ENCODE data around the gene MNT. TPM values are rescaled to one million over a fixed set of nuclear protein-coding genes. Genes with fewer than 3 reads are reported as not detected.

MNT gene
- polyA plus RNA-seq, 1 donor from 2014 or later: 1.6 TPM

GRCh38 chr17:2361010-2361760, 39.7 kb downstream of the MNT start:
- Mint-ChIP-seq H3K9me3 (no peaks in the 10 kb centered on the region), H3K4me3 (no peak overlapping the region), H3K27me3 (no peaks in the 10 kb centered on the region), H3K27ac (no peak overlapping the region), H3K36me3 (no peaks in the 10 kb centered on the region), H3K4me1 (peaks cover 0 to 2% (median 0%) of the 10 kb centered on the region in 3 donors)

GRCh38 chr17:2357931-2358434, 42.9 kb downstream of the MNT start:
- Mint-ChIP-seq H3K27me3 (no peaks in the 10 kb centered on the region), H3K36me3 (no peaks in the 10 kb centered on the region), H3K4me1 (peaks cover 0 to 7% (median 7%) of the 10 kb centered on the region in 3 donors), H3K4me3 (no peak overlapping the region), H3K9me3 (no peaks in the 10 kb centered on the region), H3K27ac (no peak overlapping the region)

GRCh38 chr17:2357237-2357636, 43.6 kb downstream of the MNT start:
- Mint-ChIP-seq H3K36me3 (no peaks in the 10 kb centered on the region), H3K27ac (no peak overlapping the region), H3K9me3 (no peaks in the 10 kb centered on the region), H3K27me3 (no peaks in the 10 kb centered on the region), H3K4me1 (peaks cover 0 to 8% (median 7%) of the 10 kb centered on the region in 3 donors), H3K4me3 (no peak overlapping the region)

GRCh38 chr17:2354311-2354710, 46.5 kb downstream of the MNT start:
- Mint-ChIP-seq H3K4me3 (no peak overlapping the region), H3K9me3 (no peaks in the 10 kb centered on the region), H3K27ac (no peak overlapping the region), H3K36me3 (peaks cover 2% of the 10 kb centered on the region), H3K27me3 (no peaks in the 10 kb centered on the region), H3K4me1 (peaks cover 0 to 8% (median 6%) of the 10 kb centered on the region in 3 donors)

- Mint-ChIP-seq H3K4me3 (no peak overlapping the region), H3K36me3 (peaks cover 4% of the 10 kb centered on the region), H3K27me3 (no peaks in the 10 kb centered on the region), H3K4me1 (peaks cover 0 to 9% (median 6%) of the 10 kb centered on the region in 3 donors), H3K27ac (no peak overlapping the region), H3K9me3 (no peaks in the 10 kb centered on the region)
Measured at GRCh38 chr17:2351269-2351668, 49.6 kb downstream of the MNT start.

GRCh38 chr17:2347805-2348685, 52.8 kb downstream of the MNT start:
- Mint-ChIP-seq H3K9me3 (no peaks in the 10 kb centered on the region), H3K27me3 (no peaks in the 10 kb centered on the region), H3K36me3 (peaks cover 6% of the 10 kb centered on the region), H3K4me3 (no peak overlapping the region), H3K4me1 (peaks cover 0 to 3% (median 2%) of the 10 kb centered on the region in 3 donors), H3K27ac (no peak overlapping the region)

GRCh38 chr17:2346475-2346874, 54.4 kb downstream of the MNT start:
- H3K36me3 Mint-ChIP-seq: peaks cover 6% of the 10 kb centered on the region
- H3K27ac Mint-ChIP-seq: peak overlapping the region in 1 of 3 donors; percentile 73
- H3K9me3 Mint-ChIP-seq: no peaks in the 10 kb centered on the region
- H3K4me1 Mint-ChIP-seq: peaks cover 0 to 3% (median 1%) of the 10 kb centered on the region in 3 donors
- H3K4me3 Mint-ChIP-seq: no peak overlapping the region
- no peaks in the 10 kb centered on the region for H3K27me3 Mint-ChIP-seq

GRCh38 chr17:2344528-2344927, 56.3 kb downstream of the MNT start:
- H3K4me3 Mint-ChIP-seq: no peak overlapping the region
- H3K9me3 Mint-ChIP-seq: no peaks in the 10 kb centered on the region
- H3K27me3 Mint-ChIP-seq: no peaks in the 10 kb centered on the region
- no peak overlapping the region for H3K27ac Mint-ChIP-seq
- H3K36me3 Mint-ChIP-seq: peaks cover 4% of the 10 kb centered on the region
- peaks cover 1 to 4% (median 2%) of the 10 kb centered on the region in 3 donors for H3K4me1 Mint-ChIP-seq

GRCh38 chr17:2343421-2343820, 57.4 kb downstream of the MNT start:
- Mint-ChIP-seq H3K27ac (no peak overlapping the region), H3K36me3 (peaks cover 3% of the 10 kb centered on the region), H3K4me1 (peaks cover 3 to 4% (median 3%) of the 10 kb centered on the region in 3 donors), H3K4me3 (peak overlapping the region in 1 of 4 donors; percentile 35), H3K27me3 (no peaks in the 10 kb centered on the region), H3K9me3 (no peaks in the 10 kb centered on the region)

GRCh38 chr17:2338315-2338657, 62.6 kb downstream of the MNT start:
- Mint-ChIP-seq H3K4me1 (peaks cover 14 to 23% (median 17%) of the 10 kb centered on the region in 3 donors), H3K36me3 (peaks cover 1% of the 10 kb centered on the region), H3K27ac (peak overlapping the region; percentile 56 to 93 (median 71)), H3K4me3 (peak overlapping the region; percentile 81 to 96 (median 93)), H3K27me3 (no peaks in the 10 kb centered on the region), H3K9me3 (no peaks in the 10 kb centered on the region)

- H3K27me3 Mint-ChIP-seq: no peaks in the 10 kb centered on the region
- H3K9me3 Mint-ChIP-seq: no peaks in the 10 kb centered on the region
- H3K4me1 Mint-ChIP-seq: peaks cover 14 to 23% (median 17%) of the 10 kb centered on the region in 3 donors
- peak overlapping the region; percentile 91 to 97 (median 96) for H3K4me3 Mint-ChIP-seq
- peak overlapping the region in 2 of 3 donors; percentile 56 to 93 for H3K27ac Mint-ChIP-seq
- peaks cover 1% of the 10 kb centered on the region for H3K36me3 Mint-ChIP-seq
Measured at GRCh38 chr17:2337544-2338314, 63.1 kb downstream of the MNT start.

GRCh38 chr17:2336852-2337543, 63.9 kb downstream of the MNT start, which contains the start of gene SGSM2:
Gene SGSM2, plus strand, starts transcription at chr17:2337501. Its CDS starts 188 bp downstream, at chr17:2337689.
- H3K27me3 Mint-ChIP-seq: no peaks in the 10 kb centered on the region
- H3K27ac Mint-ChIP-seq: peak within 1 kb of the TSS; percentile 85 to 95 (median 94)
- H3K4me1 Mint-ChIP-seq: peaks cover 14 to 23% (median 17%) of the 10 kb centered on the region in 3 donors
- H3K4me3 Mint-ChIP-seq: peak within 1 kb of the TSS; percentile 96 to 99 (median 98)
- no peaks in the 10 kb centered on the region for H3K9me3 Mint-ChIP-seq
- H3K36me3 Mint-ChIP-seq: peaks cover 1% of the 10 kb centered on the region

GRCh38 chr17:2336215-2336851, 64.5 kb downstream of the MNT start, which contains the start of gene TSR1:
Gene TSR1, minus strand, starts transcription at chr17:2336457. Its CDS starts 30 bp downstream, at chr17:2336427.
- peaks cover 1% of the 10 kb centered on the region for H3K36me3 Mint-ChIP-seq
- peak within 1 kb of the TSS; percentile 85 to 95 (median 94) for H3K27ac Mint-ChIP-seq
- H3K4me1 Mint-ChIP-seq: peaks cover 13 to 23% (median 17%) of the 10 kb centered on the region in 3 donors
- H3K27me3 Mint-ChIP-seq: no peaks in the 10 kb centered on the region
- peak within 1 kb of the TSS; percentile 92 to 99 (median 98) for H3K4me3 Mint-ChIP-seq
- no peaks in the 10 kb centered on the region for H3K9me3 Mint-ChIP-seq

Data from IgD-negative memory B cell (primary cell).